ENCODE measurements around the gene FGFR2. TPM values are rescaled to one million over a fixed set of nuclear protein-coding genes. Genes with fewer than 3 reads are reported as not detected.

Gene FGFR2
- total RNA-seq, 1 experiment from 2014 or later = 19.7 TPM

DNA sequence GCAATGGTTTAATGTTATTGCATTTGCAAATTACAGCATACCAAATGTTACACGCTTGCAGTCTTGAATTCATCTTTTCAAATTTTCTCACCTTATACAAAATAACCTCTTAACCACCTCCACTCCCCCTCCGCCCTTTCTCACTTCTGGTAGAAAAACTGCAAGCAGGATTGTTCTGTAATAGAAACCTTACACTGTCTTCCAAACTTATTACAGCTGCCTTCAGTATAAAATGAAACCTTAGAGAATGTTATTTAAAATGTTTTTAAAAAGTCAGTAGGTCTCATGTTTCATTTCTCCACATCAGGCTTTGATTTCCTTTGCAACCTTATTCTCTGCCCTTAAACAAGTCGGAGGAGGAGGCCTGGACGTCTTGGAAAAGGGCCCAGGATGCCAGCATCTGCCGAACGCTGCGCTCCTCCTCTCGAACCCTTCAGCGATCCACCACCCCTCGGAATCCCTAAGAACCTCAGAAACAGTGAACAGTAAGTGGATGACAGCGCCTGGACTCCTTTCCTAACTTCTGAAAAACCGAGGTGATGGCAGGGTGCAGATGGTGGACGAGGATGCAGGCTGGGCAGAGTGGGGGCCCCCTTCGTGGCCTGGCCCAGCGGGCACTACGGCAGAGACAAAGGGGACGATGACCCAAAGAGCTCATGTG lies 74.0 kb downstream of the FGFR2 start:
- H3K79me2 ChIP-seq (ENCODE audit: insufficient read depth, low read length) = no peaks in the 10 kb centered on the region
- no peak for ATAC-seq
- TF ChIP-seq TCF7L2 (IDR thresholded peaks at IDR 0.05; ENCODE audit: borderline replicate concordance, extremely low read depth, insufficient read depth, insufficient read length) (no peak), JUND (IDR thresholded peaks at IDR 0.05) (no peak), EGR1 (IDR thresholded peaks at IDR 0.05; ENCODE audit: low read depth) (no peak), ZFX (IDR thresholded peaks at IDR 0.05) (no peak), YY1 (IDR thresholded peaks at IDR 0.05; ENCODE audit: extremely low read depth, insufficient replicate concordance, low read depth, low read length) (no peak), ATF3 (IDR thresholded peaks at IDR 0.05) (no peak), RAD21 (IDR thresholded peaks at IDR 0.05; ENCODE audit: low read depth) (no peak), SP1 (IDR thresholded peaks at IDR 0.05; ENCODE audit: low read depth) (no peak), SRF (IDR thresholded peaks at IDR 0.05; ENCODE audit: low read depth) (no peak), ZNF274 (IDR thresholded peaks at IDR 0.05; ENCODE audit: low read depth, low read length) (no peak), CTCF (IDR thresholded peaks at IDR 0.05 in 2 of 3, conservative IDR thresholded peaks at IDR 0.05 in 1 of 3; ENCODE audit: borderline replicate concordance in 1 of 3, insufficient read depth in 1 of 3, low read depth in 2 of 3, low read length in 2 of 3) (no peak)
- no peak overlapping the region for H3K9ac ChIP-seq (ENCODE audit: low read length)
- no TSS peak for BruUV-seq (replicated peaks)
- H3K4me1 ChIP-seq (ENCODE audit: control insufficient read depth in 1 of 2, insufficient read depth in 2 of 2, low read length in 2 of 2) = no peaks in the 10 kb centered on the region
- H3K9me2 ChIP-seq (ENCODE audit: insufficient read depth) = no peaks in the 10 kb centered on the region
- no peaks in the 10 kb centered on the region for H3K9me3 ChIP-seq (ENCODE audit: control insufficient read depth in 1 of 2, insufficient read depth in 1 of 2, low read depth in 1 of 2, low read length in 2 of 2)
- DNase-seq (ENCODE audit: low read depth, low spot score) = no peak
- H3K4me2 ChIP-seq (ENCODE audit: low read length) = no peak overlapping the region
- H3K4me3 ChIP-seq (replicated peaks in 1 of 2; ENCODE audit: low read depth in 1 of 2, low read length in 2 of 2) = no peak overlapping the region
- RAD21 ChIA-PET (ENCODE audit: low non-redundant PET in 1 of 2, low total read pairs in 2 of 2, uncharacterized antibody in 2 of 2, unreplicated experiment in 2 of 2) = no interaction called here
- no peaks in the 10 kb centered on the region for H4K20me1 ChIP-seq (ENCODE audit: insufficient read depth)
- intact Hi-C loops (cut with micrococcal nuclease) = no loop called here
- no peaks in the 10 kb centered on the region for H3K36me3 ChIP-seq (ENCODE audit: control insufficient read depth in 1 of 2, insufficient read depth in 2 of 2, low read length in 2 of 2)
- H3K27me3 ChIP-seq (ENCODE audit: insufficient read depth, low read length) = no peaks in the 10 kb centered on the region
- H2AFZ ChIP-seq (ENCODE audit: low read depth, low read length, poor library complexity, severe bottlenecking) = no peak overlapping the region
- H3K27ac ChIP-seq (ENCODE audit: low read depth, low read length) = no peak overlapping the region
- POLR2A ChIA-PET = no interaction called here
- CTCF ChIA-PET = no interaction called here
